HG03108 (cell line): ENCODE data around the gene VEPH1.
"Not testable (repeated sequence)": the region's sequence is repeated elsewhere in the genome, so short reads cannot be mapped to it uniquely, and the experiment has no call there.

ENCODE experiments used
- ATAC-seq: cut with Tn5 transposase; IDR thresholded peaks from one replicate; pipeline ENCODE4 v1.9.1; 2021; ENCODE audit warnings: moderate library complexity; ENCODE audit not compliant: unreplicated experiment

VEPH1 gene

GRCh38 chr3:157355276-157355675 is 147.9 kb downstream of the VEPH1 start:
- no peak for ATAC-seq

- ATAC-seq, result no peak
Measured at GRCh38 chr3:157354722-157355121, 148.5 kb downstream of the VEPH1 start.

- ATAC-seq, result no peak
Measured at GRCh38 chr3:157354254-157354653, 149.0 kb downstream of the VEPH1 start.

GRCh38 chr3:157353652-157354051 is 149.6 kb downstream of the VEPH1 start:
- no peak for ATAC-seq

- ATAC-seq, result no peak
Measured at GRCh38 chr3:157351981-157352380, 151.2 kb downstream of the VEPH1 start.

- not testable (repeated sequence) for ATAC-seq
Measured at GRCh38 chr3:157350651-157351050, 152.6 kb downstream of the VEPH1 start.

- not testable (repeated sequence) for ATAC-seq
Measured at GRCh38 chr3:157348304-157349075, 154.7 kb downstream of the VEPH1 start.

GRCh38 chr3:157347577-157348303 is 155.5 kb downstream of the VEPH1 start:
- ATAC-seq, result no peak

- ATAC-seq, result no peak
Measured at GRCh38 chr3:157336252-157337009, 166.8 kb downstream of the VEPH1 start.

- ATAC-seq, result no peak
Measured at GRCh38 chr3:157335233-157336076, 167.8 kb downstream of the VEPH1 start.

- ATAC-seq, result no peak
Measured at GRCh38 chr3:157333551-157333991, 169.6 kb downstream of the VEPH1 start.

- no peak for ATAC-seq
Measured at GRCh38 chr3:157330206-157330605, 173.0 kb downstream of the VEPH1 start.

- no peak for ATAC-seq
Measured at GRCh38 chr3:157329551-157329950, 173.7 kb downstream of the VEPH1 start.

- ATAC-seq, result no peak
Measured at GRCh38 chr3:157327837-157328236, 175.4 kb downstream of the VEPH1 start.

- no peak for ATAC-seq
Measured at GRCh38 chr3:157327018-157327417, 176.2 kb downstream of the VEPH1 start.

- ATAC-seq, result not testable (repeated sequence)
Measured at GRCh38 chr3:157324869-157325268, 178.3 kb downstream of the VEPH1 start.

GRCh38 chr3:157323360-157323759 is 179.9 kb downstream of the VEPH1 start:
- no peak for ATAC-seq

- no peak for ATAC-seq
Measured at GRCh38 chr3:157319672-157320071, 183.5 kb downstream of the VEPH1 start.

- ATAC-seq, result no peak
Measured at GRCh38 chr3:157318639-157319288, 184.5 kb downstream of the VEPH1 start.

- no peak for ATAC-seq
Measured at GRCh38 chr3:157317895-157318294, 185.3 kb downstream of the VEPH1 start.
